ENCODE results near the gene ACSM2A. TPM values are rescaled to one million over a fixed set of nuclear protein-coding genes. Genes with fewer than 3 reads are reported as not detected.

Gene ACSM2A
- polyA plus RNA-seq, 1 donor from 2014 or later, result not detected

DNA sequence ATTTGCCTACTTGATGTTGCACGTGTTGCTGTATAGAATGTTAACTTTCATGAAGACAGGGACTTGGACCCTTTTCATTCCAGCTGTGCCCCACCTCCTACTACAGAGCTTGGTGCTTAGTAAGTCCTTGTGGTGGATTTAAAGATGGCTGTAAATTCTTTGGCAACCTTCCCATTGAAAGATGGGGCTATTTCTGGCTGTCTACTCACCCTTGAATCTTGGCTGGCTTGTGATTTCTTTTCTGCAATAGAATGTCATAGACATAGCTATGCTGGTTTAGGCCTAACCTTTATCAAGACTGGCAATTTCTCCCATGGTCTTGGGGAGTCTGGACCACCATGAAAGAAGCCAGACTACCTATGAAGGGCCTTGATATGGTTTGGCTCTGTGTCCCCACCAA lies 59.0 kb downstream of the ACSM2A start:
- H3K9me2 ChIP-seq (ENCODE audit: insufficient read depth, low read length), result no peaks in the 10 kb centered on the region
- H4K20me1 ChIP-seq (ENCODE audit: insufficient read depth), result no peaks in the 10 kb centered on the region
- H3F3A ChIP-seq (ENCODE audit: insufficient read depth, low read length, poor library complexity, severe bottlenecking), result no peaks in the 10 kb centered on the region
- H3K27ac ChIP-seq (ENCODE audit: low read length), result no peak overlapping the region
- peaks cover 6% of the 10 kb centered on the region for H3K9me3 ChIP-seq (ENCODE audit: low read length)
- no peak overlapping the region for H2AFZ ChIP-seq (ENCODE audit: low read depth, low read length)
- no peak overlapping the region for H3K9ac ChIP-seq (ENCODE audit: low read length)
- H3K4me2 ChIP-seq (ENCODE audit: low read length), result no peak overlapping the region
- H3K27me3 ChIP-seq (ENCODE audit: insufficient read depth, low read depth, low read length), result no peaks in the 10 kb centered on the region
- TF ChIP-seq POLR2AphosphoS5 (IDR thresholded peaks at IDR 0.05) (no peak), TAF1 (IDR thresholded peaks at IDR 0.05; ENCODE audit: low read depth) (no peak)
- no peaks in the 10 kb centered on the region for H3K79me2 ChIP-seq (replicated peaks; ENCODE audit: insufficient read depth, low read length)
- no peaks in the 10 kb centered on the region for H3K36me3 ChIP-seq (ENCODE audit: insufficient read depth, low read length)
- no peak overlapping the region for H3K4me3 ChIP-seq (ENCODE audit: low read length)

DNA sequence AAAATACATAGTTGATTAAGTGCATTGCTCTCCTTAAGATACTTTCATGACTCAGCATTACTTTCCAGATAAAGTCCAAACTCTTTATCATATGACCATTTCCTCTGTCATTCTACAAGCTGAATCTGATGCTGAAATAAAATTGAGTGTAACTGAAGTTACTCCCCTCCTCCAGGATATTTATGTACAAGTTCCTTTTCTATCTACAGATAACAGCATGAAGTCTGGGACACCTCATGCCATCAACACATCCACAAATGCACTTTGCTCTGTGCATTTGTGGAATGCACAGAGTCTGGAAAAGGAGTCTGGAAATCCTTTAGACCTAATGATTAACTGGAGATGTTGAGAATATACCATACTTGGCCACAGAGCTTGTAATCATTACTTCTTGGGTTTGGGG lies 64.4 kb downstream of the ACSM2A start:
- H3K4me2 ChIP-seq (ENCODE audit: low read length), result no peak overlapping the region
- H3K4me3 ChIP-seq (ENCODE audit: low read length), result no peak overlapping the region
- H3K27ac ChIP-seq (ENCODE audit: low read length), result no peak overlapping the region
- H3K79me2 ChIP-seq (replicated peaks; ENCODE audit: insufficient read depth, low read length), result no peaks in the 10 kb centered on the region
- no peaks in the 10 kb centered on the region for H3F3A ChIP-seq (ENCODE audit: insufficient read depth, low read length, poor library complexity, severe bottlenecking)
- TF ChIP-seq, protein P1, sequence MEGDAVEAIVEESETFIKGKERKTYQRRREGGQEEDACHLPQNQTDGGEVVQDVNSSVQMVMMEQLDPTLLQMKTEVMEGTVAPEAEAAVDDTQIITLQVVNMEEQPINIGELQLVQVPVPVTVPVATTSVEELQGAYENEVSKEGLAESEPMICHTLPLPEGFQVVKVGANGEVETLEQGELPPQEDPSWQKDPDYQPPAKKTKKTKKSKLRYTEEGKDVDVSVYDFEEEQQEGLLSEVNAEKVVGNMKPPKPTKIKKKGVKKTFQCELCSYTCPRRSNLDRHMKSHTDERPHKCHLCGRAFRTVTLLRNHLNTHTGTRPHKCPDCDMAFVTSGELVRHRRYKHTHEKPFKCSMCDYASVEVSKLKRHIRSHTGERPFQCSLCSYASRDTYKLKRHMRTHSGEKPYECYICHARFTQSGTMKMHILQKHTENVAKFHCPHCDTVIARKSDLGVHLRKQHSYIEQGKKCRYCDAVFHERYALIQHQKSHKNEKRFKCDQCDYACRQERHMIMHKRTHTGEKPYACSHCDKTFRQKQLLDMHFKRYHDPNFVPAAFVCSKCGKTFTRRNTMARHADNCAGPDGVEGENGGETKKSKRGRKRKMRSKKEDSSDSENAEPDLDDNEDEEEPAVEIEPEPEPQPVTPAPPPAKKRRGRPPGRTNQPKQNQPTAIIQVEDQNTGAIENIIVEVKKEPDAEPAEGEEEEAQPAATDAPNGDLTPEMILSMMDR (IDR thresholded peaks at IDR 0.05; ENCODE audit: poor library complexity, severe bottlenecking), result no peak
- TF ChIP-seq, protein P2, sequence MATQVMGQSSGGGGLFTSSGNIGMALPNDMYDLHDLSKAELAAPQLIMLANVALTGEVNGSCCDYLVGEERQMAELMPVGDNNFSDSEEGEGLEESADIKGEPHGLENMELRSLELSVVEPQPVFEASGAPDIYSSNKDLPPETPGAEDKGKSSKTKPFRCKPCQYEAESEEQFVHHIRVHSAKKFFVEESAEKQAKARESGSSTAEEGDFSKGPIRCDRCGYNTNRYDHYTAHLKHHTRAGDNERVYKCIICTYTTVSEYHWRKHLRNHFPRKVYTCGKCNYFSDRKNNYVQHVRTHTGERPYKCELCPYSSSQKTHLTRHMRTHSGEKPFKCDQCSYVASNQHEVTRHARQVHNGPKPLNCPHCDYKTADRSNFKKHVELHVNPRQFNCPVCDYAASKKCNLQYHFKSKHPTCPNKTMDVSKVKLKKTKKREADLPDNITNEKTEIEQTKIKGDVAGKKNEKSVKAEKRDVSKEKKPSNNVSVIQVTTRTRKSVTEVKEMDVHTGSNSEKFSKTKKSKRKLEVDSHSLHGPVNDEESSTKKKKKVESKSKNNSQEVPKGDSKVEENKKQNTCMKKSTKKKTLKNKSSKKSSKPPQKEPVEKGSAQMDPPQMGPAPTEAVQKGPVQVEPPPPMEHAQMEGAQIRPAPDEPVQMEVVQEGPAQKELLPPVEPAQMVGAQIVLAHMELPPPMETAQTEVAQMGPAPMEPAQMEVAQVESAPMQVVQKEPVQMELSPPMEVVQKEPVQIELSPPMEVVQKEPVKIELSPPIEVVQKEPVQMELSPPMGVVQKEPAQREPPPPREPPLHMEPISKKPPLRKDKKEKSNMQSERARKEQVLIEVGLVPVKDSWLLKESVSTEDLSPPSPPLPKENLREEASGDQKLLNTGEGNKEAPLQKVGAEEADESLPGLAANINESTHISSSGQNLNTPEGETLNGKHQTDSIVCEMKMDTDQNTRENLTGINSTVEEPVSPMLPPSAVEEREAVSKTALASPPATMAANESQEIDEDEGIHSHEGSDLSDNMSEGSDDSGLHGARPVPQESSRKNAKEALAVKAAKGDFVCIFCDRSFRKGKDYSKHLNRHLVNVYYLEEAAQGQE (IDR thresholded peaks at IDR 0.05; ENCODE audit: borderline replicate concordance), result no peak
- no peak for TF ChIP-seq POLR2AphosphoS5 (IDR thresholded peaks at IDR 0.05)
- TF ChIP-seq EP300 (conservative IDR thresholded peaks at IDR 0.05; ENCODE audit: poor library complexity, severe bottlenecking), result no peak
- no peak for TF ChIP-seq MXI1 (conservative IDR thresholded peaks at IDR 0.05; ENCODE audit: poor library complexity, severe bottlenecking)
- TF ChIP-seq RAD21 (conservative IDR thresholded peaks at IDR 0.05), result no peak
- TF ChIP-seq SMC3 (conservative IDR thresholded peaks at IDR 0.05; ENCODE audit: poor library complexity), result no peak
- no peak overlapping the region for H3K9ac ChIP-seq (ENCODE audit: low read length)
- no peak overlapping the region for H2AFZ ChIP-seq (ENCODE audit: low read depth, low read length)
- peaks cover 4% of the 10 kb centered on the region for H3K9me3 ChIP-seq (ENCODE audit: low read length)
- no peaks in the 10 kb centered on the region for H4K20me1 ChIP-seq (ENCODE audit: insufficient read depth)
- H3K9me2 ChIP-seq (ENCODE audit: insufficient read depth, low read length), result no peaks in the 10 kb centered on the region
- no peaks in the 10 kb centered on the region for H3K27me3 ChIP-seq (ENCODE audit: insufficient read depth, low read depth, low read length)
- no peaks in the 10 kb centered on the region for H3K36me3 ChIP-seq (ENCODE audit: insufficient read depth, low read length)

DNA sequence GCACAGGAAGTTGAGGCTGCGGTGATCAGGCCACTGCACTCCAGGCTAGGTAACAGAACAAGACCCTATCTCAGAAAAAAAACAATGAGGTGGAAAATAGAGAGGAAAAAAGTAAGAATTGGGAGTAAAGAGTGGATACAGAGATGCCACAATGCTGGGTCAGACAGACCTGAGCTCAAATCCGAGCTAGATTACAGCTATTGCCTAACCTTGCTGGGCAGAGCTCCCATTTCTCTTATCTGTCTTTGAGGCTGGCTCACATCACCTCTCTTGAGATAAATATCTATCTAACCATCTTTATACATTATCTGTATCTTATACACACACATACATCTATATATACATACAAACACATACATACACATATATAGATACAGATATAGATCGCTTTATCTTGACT lies 65.8 kb downstream of the ACSM2A start:
- no peak overlapping the region for H2AFZ ChIP-seq (ENCODE audit: low read depth, low read length)
- H3F3A ChIP-seq (ENCODE audit: insufficient read depth, low read length, poor library complexity, severe bottlenecking), result no peaks in the 10 kb centered on the region
- no peak overlapping the region for H3K27ac ChIP-seq (ENCODE audit: low read length)
- no peak overlapping the region for H3K9ac ChIP-seq (ENCODE audit: low read length)
- no peak for TF ChIP-seq EZH2 (IDR thresholded peaks at IDR 0.05; ENCODE audit: borderline replicate concordance, insufficient read depth, low read length, poor library complexity, severe bottlenecking)
- TF ChIP-seq, protein P2 (IDR thresholded peaks at IDR 0.05; ENCODE audit: borderline replicate concordance), result no peak
- no peak for TF ChIP-seq SMC3 (conservative IDR thresholded peaks at IDR 0.05; ENCODE audit: poor library complexity)
- TF ChIP-seq, protein P1 (IDR thresholded peaks at IDR 0.05; ENCODE audit: poor library complexity, severe bottlenecking), result no peak
- no peak for TF ChIP-seq TAF1 (IDR thresholded peaks at IDR 0.05; ENCODE audit: low read depth)
- no peak for TF ChIP-seq RAD21 (conservative IDR thresholded peaks at IDR 0.05)
- no peak for TF ChIP-seq MXI1 (conservative IDR thresholded peaks at IDR 0.05; ENCODE audit: poor library complexity, severe bottlenecking)
- no peaks in the 10 kb centered on the region for H3K9me2 ChIP-seq (ENCODE audit: insufficient read depth, low read length)
- peaks cover 4% of the 10 kb centered on the region for H3K9me3 ChIP-seq (ENCODE audit: low read length)
- H4K20me1 ChIP-seq (ENCODE audit: insufficient read depth), result no peaks in the 10 kb centered on the region
- no peaks in the 10 kb centered on the region for H3K27me3 ChIP-seq (ENCODE audit: insufficient read depth, low read depth, low read length)
- no peak overlapping the region for H3K4me3 ChIP-seq (ENCODE audit: low read length)
- no peaks in the 10 kb centered on the region for H3K79me2 ChIP-seq (replicated peaks; ENCODE audit: insufficient read depth, low read length)
- H3K36me3 ChIP-seq (ENCODE audit: insufficient read depth, low read length), result no peaks in the 10 kb centered on the region
- no peak overlapping the region for H3K4me2 ChIP-seq (ENCODE audit: low read length)
